Tibial nerve (tissue), 4 donors: ENCODE results near the gene DYDC2. TPM values are rescaled to one million over a fixed set of nuclear protein-coding genes. Genes with fewer than 3 reads are reported as not detected.

ENCODE experiments used
- DNase-seq, 2 donors: peaks; one replicate each; pipeline ENCODE4 v3.0.0-alpha.2; 2019; ENCODE audit warnings: low spot score in 2 of 2
- H3K27ac ChIP-seq, 4 donors: fragments of 200-600 bp; sonication (generic) in 3 of 4; one replicate each; pipeline ENCODE4 v1.5.1; 2017 to 2019; ENCODE audit warnings: mild to moderate bottlenecking in 1 of 4
- H3K27me3 ChIP-seq, 2 donors: fragments of 200-600 bp; sonication (generic) in 1 of 2; one replicate each; pipeline versions ENCODE4 v1.5.1 to v1.6.0; 2017 to 2019
- H3K36me3 ChIP-seq, 3 donors: fragments of 200-600 bp; sonication (generic); one replicate each; pipeline ENCODE4 v1.5.1; 2018 to 2019
- H3K4me1 ChIP-seq, 4 donors: fragments of 200-600 bp; sonication (generic) in 3 of 4; one replicate each; pipeline ENCODE4 v1.5.1; 2017 to 2019
- H3K4me3 ChIP-seq, 4 donors: fragments of 200-600 bp; sonication (generic) in 3 of 4; one replicate each; pipeline ENCODE4 v1.5.1; 2017 to 2019; ENCODE audit warnings: mild to moderate bottlenecking in 1 of 4, moderate library complexity in 1 of 4
- H3K9me3 ChIP-seq, 4 donors: fragments of 200-600 bp; sonication (generic) in 3 of 4; one replicate each; pipeline ENCODE4 v1.5.1; 2017 to 2019
- EP300 ChIP-seq, 2 donors: sonication (generic); formaldehyde crosslinking; IDR thresholded peaks; one replicate each; pipeline ENCODE4 v1.6.1; 2017; ENCODE audit warnings: antibody characterized with exemption in 2 of 2, mild to moderate bottlenecking in 1 of 2
- POLR2A ChIP-seq, 2 donors: fragments of 450-650 bp; IDR thresholded peaks; one replicate each; pipeline ENCODE4 v1.6.1; 2017; ENCODE audit warnings: antibody characterized with exemption in 2 of 2, mild to moderate bottlenecking in 2 of 2, moderate library complexity in 2 of 2
- WGBS, 2 donors: methylation state at CpG; one replicate each; pipeline ENCODE4 v1.1.5; 2018; 5-methylcytosine and 5-hydroxymethylcytosine counted together
- total RNA-seq, 4 donors: library from RNA; depleted of rRNA; stranded (reverse); fragments of >200 nt; gene quantifications; one replicate each; pipeline ENCODE4 v1.1.0, GENCODE V29; 2016
- TF ChIP-seq, protein P1 (sequence below), 5 experiments: fragments of 200-600 bp in 3 of 5; fragments of 450-650 bp in 2 of 5; sonication (generic) in 3 of 5; IDR thresholded peaks; one replicate each; pipeline ENCODE4 v1.5.1; 2016 to 2019; ENCODE audit warnings: antibody characterized with exemption in 5 of 5, mild to moderate bottlenecking in 3 of 5, moderate library complexity in 2 of 5

Gene DYDC2, protein sequence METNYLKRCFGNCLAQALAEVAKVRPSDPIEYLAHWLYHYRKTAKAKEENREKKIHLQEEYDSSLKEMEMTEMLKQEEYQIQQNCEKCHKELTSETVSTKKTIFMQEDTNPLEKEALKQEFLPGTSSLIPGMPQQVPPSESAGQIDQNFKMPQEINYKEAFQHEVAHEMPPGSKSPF
- not detected for total RNA-seq

DNA sequence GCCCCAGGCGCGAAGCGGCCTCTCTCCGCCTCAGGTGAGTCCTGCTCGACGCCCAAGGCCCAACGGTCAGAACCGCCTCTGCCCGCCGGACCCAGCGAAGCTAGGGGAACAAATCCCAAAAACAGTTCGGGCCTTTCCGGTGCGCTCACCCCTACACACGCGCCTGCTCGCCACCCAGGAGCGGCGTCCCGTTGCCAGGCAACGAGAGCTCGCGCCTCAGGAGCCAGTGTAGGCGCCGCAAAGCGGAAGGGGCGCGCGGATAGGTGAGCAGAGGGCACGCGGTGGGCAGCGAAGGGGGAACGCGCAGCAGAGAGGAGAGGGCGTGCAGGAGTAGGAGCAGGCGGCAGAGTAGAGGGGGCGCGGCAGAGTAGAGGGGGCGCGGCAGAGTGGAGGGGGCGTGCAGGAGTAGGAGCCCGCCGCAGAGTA, at the start of gene DYDC2, which contains the start of gene DYDC1:
DYDC2 (plus strand) TSS at position 219 of the 426 bp plus-strand sequence. CDS start 5,663 bp downstream, outside the sequence.
DYDC1 (minus strand) TSS at position 193 of the 426 bp plus-strand sequence. CDS start 4,154 bp downstream, outside the sequence.
- TF ChIP-seq POLR2A (IDR thresholded peaks at IDR 0.05) (no peak), EP300 (IDR thresholded peaks at IDR 0.05) (no peak)
- TF ChIP-seq, protein P1, sequence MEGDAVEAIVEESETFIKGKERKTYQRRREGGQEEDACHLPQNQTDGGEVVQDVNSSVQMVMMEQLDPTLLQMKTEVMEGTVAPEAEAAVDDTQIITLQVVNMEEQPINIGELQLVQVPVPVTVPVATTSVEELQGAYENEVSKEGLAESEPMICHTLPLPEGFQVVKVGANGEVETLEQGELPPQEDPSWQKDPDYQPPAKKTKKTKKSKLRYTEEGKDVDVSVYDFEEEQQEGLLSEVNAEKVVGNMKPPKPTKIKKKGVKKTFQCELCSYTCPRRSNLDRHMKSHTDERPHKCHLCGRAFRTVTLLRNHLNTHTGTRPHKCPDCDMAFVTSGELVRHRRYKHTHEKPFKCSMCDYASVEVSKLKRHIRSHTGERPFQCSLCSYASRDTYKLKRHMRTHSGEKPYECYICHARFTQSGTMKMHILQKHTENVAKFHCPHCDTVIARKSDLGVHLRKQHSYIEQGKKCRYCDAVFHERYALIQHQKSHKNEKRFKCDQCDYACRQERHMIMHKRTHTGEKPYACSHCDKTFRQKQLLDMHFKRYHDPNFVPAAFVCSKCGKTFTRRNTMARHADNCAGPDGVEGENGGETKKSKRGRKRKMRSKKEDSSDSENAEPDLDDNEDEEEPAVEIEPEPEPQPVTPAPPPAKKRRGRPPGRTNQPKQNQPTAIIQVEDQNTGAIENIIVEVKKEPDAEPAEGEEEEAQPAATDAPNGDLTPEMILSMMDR (IDR thresholded peaks at IDR 0.05): no peak
- Histone ChIP-seq H3K36me3 (no peaks in the 10 kb centered on the region), H3K9me3 (no peaks in the 10 kb centered on the region), H3K27me3 (peaks cover 0 to 30% of the 10 kb centered on the region in 2 donors), H3K27ac (no peak within 1 kb of the TSS), H3K4me1 (peaks cover 0 to 15% (median 6%) of the 10 kb centered on the region in 4 donors), H3K4me3 (peak within 1 kb of the TSS in 3 of 4 donors; percentile 23 to 48 (median 27))
- no peak for DNase-seq
- 0 to 5% methylated on average over 22 to 36 of the region's 43 CpGs for WGBS, 2 donors

DNA sequence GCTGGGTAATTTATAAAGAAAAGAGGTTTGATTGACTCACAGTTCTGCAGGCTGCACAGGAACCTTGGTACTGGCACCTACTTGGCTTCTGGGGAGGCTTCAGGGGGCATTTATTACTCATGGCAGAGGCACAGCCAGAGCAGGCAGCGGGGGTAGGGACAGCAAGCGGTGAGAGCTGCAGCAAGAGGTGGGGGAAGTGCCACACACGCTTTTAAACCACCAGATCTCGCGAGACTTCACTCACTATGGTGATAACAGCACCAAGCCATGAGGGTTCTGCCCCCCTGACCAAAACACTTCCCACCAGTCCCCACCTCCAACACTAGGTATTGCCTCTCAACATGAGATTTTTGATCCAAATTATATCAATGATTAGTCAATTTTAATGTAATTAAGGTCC, 43.1 kb upstream of the DYDC2 start:
- no peak for DNase-seq
- TF ChIP-seq EP300 (IDR thresholded peaks at IDR 0.05): no peak
- TF ChIP-seq, protein P1 (IDR thresholded peaks at IDR 0.05): no peak
- TF ChIP-seq POLR2A (IDR thresholded peaks at IDR 0.05): no peak
- Histone ChIP-seq H3K27me3 (no peaks in the 10 kb centered on the region), H3K9me3 (peaks cover 0 to 6% (median 2%) of the 10 kb centered on the region in 4 donors), H3K36me3 (no peaks in the 10 kb centered on the region), H3K27ac (no peak overlapping the region), H3K4me1 (no peaks in the 10 kb centered on the region), H3K4me3 (no peak overlapping the region)
- WGBS, 2 donors: 79 to 90% methylated on average over 5 of the region's 5 CpGs

DNA sequence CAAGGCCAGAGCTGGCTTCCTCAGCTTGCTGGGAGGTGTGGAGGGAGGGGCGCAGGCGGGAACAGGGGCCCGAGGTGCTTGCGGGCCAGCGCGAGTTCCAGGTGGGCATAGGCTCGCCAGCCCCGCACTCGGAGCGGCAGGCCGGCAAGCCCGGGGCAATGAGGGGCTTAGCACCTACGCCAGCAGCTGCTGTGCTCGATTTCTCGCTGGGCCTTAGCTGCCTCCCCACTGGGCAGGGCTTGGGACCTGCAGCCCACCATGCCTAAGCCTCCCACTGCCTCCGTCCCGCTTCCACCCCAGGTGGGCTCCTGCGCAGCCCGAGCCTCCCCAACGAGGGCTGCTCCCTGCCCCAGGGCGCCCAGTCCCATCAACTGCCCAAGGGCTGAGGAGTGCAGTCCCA, 41.2 kb upstream of the DYDC2 start:
- 92 to 100% methylated on average over 6 of the region's 21 CpGs for whole genome bisulfite sequencing, 2 donors
- Histone ChIP-seq H3K4me1 (no peaks in the 10 kb centered on the region), H3K4me3 (no peak overlapping the region), H3K27ac (no peak overlapping the region), H3K36me3 (no peaks in the 10 kb centered on the region), H3K27me3 (no peaks in the 10 kb centered on the region), H3K9me3 (peaks cover 0 to 6% (median 2%) of the 10 kb centered on the region in 4 donors)
- no peak for TF ChIP-seq EP300 (IDR thresholded peaks at IDR 0.05)
- TF ChIP-seq POLR2A (IDR thresholded peaks at IDR 0.05): no peak
- TF ChIP-seq, protein P1 (IDR thresholded peaks at IDR 0.05): no peak
- DNase-seq: no peak

DNA sequence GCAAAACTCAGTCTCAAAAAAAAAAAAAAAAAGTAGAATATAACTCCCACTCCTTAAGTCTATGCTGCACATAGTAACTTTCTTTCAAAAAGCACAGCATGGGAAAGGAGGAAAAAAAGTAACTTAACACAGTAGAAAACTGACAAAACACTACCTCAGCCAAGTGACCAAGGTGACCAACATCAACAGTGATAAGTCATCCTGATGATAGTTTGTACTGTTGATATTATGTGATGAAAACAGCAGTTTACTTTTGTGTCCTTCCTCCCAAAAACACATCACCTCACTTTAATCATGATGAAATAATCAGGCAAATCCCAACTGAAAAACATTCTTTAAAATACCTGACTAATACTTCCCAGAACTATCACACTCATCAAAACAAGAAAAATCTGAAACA, 37.8 kb upstream of the DYDC2 start:
- TF ChIP-seq, protein P1 (IDR thresholded peaks at IDR 0.05): no peak
- no peak for TF ChIP-seq POLR2A (IDR thresholded peaks at IDR 0.05)
- TF ChIP-seq EP300 (IDR thresholded peaks at IDR 0.05): no peak
- DNase-seq: no peak

DNA sequence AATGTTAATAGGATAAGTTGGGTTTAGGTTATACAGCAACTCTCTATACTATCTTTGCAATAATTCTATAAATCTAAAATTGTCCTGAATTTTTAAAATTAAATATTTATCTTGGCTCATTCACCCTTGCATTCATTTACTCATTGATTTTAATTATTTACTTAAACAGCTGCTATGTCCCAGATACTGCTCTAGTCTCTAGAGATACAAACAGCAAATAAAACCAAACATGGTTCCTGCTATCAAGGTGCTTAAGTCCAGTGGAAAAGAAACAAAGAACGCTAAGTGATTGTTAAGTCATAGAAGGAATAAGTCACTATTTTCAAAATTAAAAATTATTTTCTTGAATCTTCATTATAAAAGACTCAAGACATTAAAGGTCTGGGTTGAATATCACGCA, 37.3 kb upstream of the DYDC2 start:
- Histone ChIP-seq H3K9me3 (peaks cover 0 to 6% (median 0%) of the 10 kb centered on the region in 4 donors), H3K4me3 (no peak overlapping the region), H3K4me1 (no peaks in the 10 kb centered on the region), H3K27me3 (no peaks in the 10 kb centered on the region), H3K27ac (no peak overlapping the region), H3K36me3 (no peaks in the 10 kb centered on the region)
- DNase-seq: no peak
- 89 to 92% methylated on average over 2 of the region's 2 CpGs for WGBS, 2 donors
- TF ChIP-seq, protein P1 (IDR thresholded peaks at IDR 0.05): no peak
- TF ChIP-seq POLR2A (IDR thresholded peaks at IDR 0.05): no peak
- no peak for TF ChIP-seq EP300 (IDR thresholded peaks at IDR 0.05)

More for the DNA sequence above, 37.8 kb upstream of the DYDC2 start:
- no peaks in the 10 kb centered on the region for H3K4me1 ChIP-seq
- peaks cover 0 to 6% (median 0%) of the 10 kb centered on the region in 4 donors for H3K9me3 ChIP-seq
- H3K27ac ChIP-seq: no peak overlapping the region
- H3K4me3 ChIP-seq: no peak overlapping the region
- H3K27me3 ChIP-seq: no peaks in the 10 kb centered on the region
- H3K36me3 ChIP-seq: no peaks in the 10 kb centered on the region
